Mesendoderm (in vitro differentiated cells): ENCODE measurements around the gene LIMA1.

ENCODE experiments used
- DNase-seq: peaks from one replicate; pipeline ENCODE4 v3.0.0; 2013
- H2AK5ac ChIP-seq: 2 replicates; pipeline ENCODE4 v1.6.1; 2013; ENCODE audit warnings: low read length, inconsistent platforms
- H2BK120ac ChIP-seq: 2 replicates; pipeline ENCODE4 v1.6.1; 2013; ENCODE audit warnings: low read depth, mild to moderate bottlenecking, low read length, moderate library complexity, mixed read lengths
- H2BK15ac ChIP-seq: replicated peaks from 2 replicates; pipeline ENCODE4 v1.6.1; 2013; ENCODE audit warnings: low read depth, mild to moderate bottlenecking, moderate library complexity
- H2BK5ac ChIP-seq: 2 replicates; pipeline ENCODE4 v1.6.1; 2013; ENCODE audit warnings: low read length, inconsistent platforms
- H3K18ac ChIP-seq: 2 replicates; pipeline ENCODE4 v1.6.1; 2013; ENCODE audit warnings: mild to moderate bottlenecking, low read length, mixed read lengths
- H3K23ac ChIP-seq: one replicate; pipeline ENCODE4 v1.6.1; 2013; ENCODE audit warnings: low read length
- H3K27ac ChIP-seq: 2 replicates; pipeline ENCODE4 v1.5.1; 2013; ENCODE audit warnings: low read depth, mild to moderate bottlenecking, inconsistent platforms, low read length, moderate library complexity
- H3K27me3 ChIP-seq: 2 replicates; pipeline ENCODE4 v1.6.1; 2013; ENCODE audit warnings: low read length, control low read depth, mild to moderate bottlenecking, inconsistent platforms; ENCODE audit not compliant: insufficient read depth, poor library complexity
- H3K36me3 ChIP-seq: 2 replicates; pipeline ENCODE4 v1.6.1; 2013; ENCODE audit warnings: low read length, inconsistent platforms; ENCODE audit not compliant: control insufficient read depth, insufficient read depth
- H3K4ac ChIP-seq: one replicate; pipeline ENCODE4 v1.6.1; 2013; ENCODE audit warnings: low read depth, mild to moderate bottlenecking, low read length, moderate library complexity
- H3K4me1 ChIP-seq: 2 replicates; pipeline ENCODE4 v1.6.1; 2013; ENCODE audit warnings: low read depth, low read length, inconsistent platforms; ENCODE audit not compliant: control insufficient read depth
- H3K4me2 ChIP-seq: 2 replicates; pipeline ENCODE4 v1.6.1; 2013; ENCODE audit warnings: low read length
- H3K4me3 ChIP-seq: 2 replicates; pipeline ENCODE4 v1.5.1; 2013; ENCODE audit warnings: mild to moderate bottlenecking, low read length
- H3K56ac ChIP-seq: one replicate; pipeline ENCODE4 v1.6.1; 2013; ENCODE audit warnings: low read length
- H3K79me1 ChIP-seq: 2 replicates; pipeline ENCODE4 v1.6.1; 2013; ENCODE audit warnings: low read length, inconsistent platforms
- H3K79me2 ChIP-seq: 2 replicates; pipeline ENCODE4 v1.6.1; 2013; ENCODE audit warnings: mild to moderate bottlenecking, low read length; ENCODE audit not compliant: control insufficient read depth, insufficient read depth
- H3K9ac ChIP-seq: 2 replicates; pipeline ENCODE4 v1.6.1; 2013; ENCODE audit warnings: low read length, inconsistent platforms
- H4K5ac ChIP-seq: one replicate; pipeline ENCODE4 v1.6.1; 2013; ENCODE audit warnings: low read length
- H4K8ac ChIP-seq: one replicate; pipeline ENCODE4 v1.6.1; 2013; ENCODE audit warnings: low read depth, mild to moderate bottlenecking, control low read depth, low read length, moderate library complexity
- WGBS: extraction: QIAGEN DNeasy Blood & Tissue Kit; methylation state at CpG from one replicate; pipeline ENCODE4 v1.1.7; 2013; ENCODE audit warnings: low lambda C conversion rate, missing lambda C conversion rate; ENCODE audit not compliant: insufficient coverage; ENCODE audit errors: extremely low coverage; 5-methylcytosine and 5-hydroxymethylcytosine counted together

LIMA1 gene

DNA sequence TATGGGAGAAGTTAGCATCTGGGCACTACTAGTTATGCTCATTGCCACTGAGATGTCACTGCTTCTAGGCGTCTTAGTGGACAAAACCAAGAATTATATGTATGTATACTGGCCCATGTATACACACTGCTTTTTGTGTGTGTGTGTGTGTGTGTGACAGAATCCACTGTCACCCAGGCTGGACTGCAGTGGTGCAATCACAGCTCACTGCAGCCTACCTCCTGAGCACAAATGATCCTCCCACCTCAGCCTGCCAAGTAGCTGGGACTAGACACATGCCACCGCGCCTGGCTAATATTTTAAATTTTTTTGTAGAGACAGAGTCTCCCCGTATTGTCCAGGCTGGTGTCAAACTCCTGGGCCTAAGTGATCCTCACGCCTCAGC, 25.2 kb downstream of the LIMA1 start:
- no peak for DNase-seq
- no CpG with 5 or more reads among the region's 5 CpGs for WGBS
- no peak overlapping the region for H2BK15ac ChIP-seq
- no peaks in the 10 kb centered on the region for H3K36me3 ChIP-seq
- no peak overlapping the region for H4K5ac ChIP-seq
- H3K79me2 ChIP-seq = no peaks in the 10 kb centered on the region
- H3K9ac ChIP-seq = no peak overlapping the region
- no peak overlapping the region for H2AK5ac ChIP-seq
- H3K18ac ChIP-seq = no peak overlapping the region
- no peak overlapping the region for H3K27ac ChIP-seq
- H4K8ac ChIP-seq = no peak overlapping the region
- H2BK5ac ChIP-seq = no peak overlapping the region
- no peaks in the 10 kb centered on the region for H3K27me3 ChIP-seq
- no peak overlapping the region for H2BK120ac ChIP-seq
- H3K79me1 ChIP-seq = no peaks in the 10 kb centered on the region
- H3K4ac ChIP-seq = no peak overlapping the region
- H3K56ac ChIP-seq = no peak overlapping the region
- no peaks in the 10 kb centered on the region for H3K4me1 ChIP-seq
- H3K4me3 ChIP-seq = no peak overlapping the region
- H3K4me2 ChIP-seq = no peak overlapping the region
- H3K23ac ChIP-seq = no peak overlapping the region

DNA sequence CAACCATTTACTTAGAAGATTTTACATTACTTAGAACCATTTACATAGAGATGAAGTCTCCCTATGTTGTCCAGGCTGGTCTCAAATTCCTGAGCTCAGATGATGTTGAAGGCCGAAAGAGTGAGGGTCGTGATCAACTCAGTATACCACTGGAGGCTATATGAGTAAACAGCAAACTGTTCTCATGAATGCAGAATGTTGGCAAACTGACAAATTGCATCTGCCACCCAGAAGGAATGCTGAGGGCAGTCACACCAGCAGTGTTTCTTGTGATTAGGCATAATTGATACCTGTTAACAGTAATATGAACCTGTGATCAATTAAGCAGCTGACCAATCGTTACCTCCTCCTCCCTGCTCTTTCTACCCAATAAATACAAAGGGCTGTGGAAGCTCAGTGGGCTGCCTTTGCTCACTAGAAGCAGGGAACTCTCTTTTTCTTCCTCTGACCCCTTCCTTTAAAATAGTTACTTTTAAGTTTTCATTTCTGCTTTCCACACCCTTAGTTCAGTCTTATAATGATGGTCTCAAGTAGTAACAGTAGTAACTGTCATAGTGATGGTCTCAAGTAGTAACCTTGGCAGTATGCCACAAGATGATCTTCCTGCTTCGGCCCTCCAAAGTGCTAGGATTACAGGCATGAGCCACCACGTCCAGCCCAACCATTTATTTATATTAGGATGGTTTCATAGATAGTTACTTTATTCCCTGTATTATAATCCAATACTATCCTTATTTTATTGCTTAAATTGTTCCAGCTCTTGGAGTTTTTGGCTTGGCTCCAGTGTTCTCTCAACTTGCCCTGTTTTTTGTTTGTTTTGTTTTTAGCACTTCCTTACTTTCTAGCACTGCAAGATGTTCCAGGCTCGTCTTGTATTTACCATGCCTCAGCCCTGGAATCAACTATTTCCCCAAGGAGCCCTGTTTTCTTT, 25.8 kb downstream of the LIMA1 start:
- H2BK120ac ChIP-seq = no peak overlapping the region
- no peak overlapping the region for H3K4me3 ChIP-seq
- H4K8ac ChIP-seq = no peak overlapping the region
- no peak overlapping the region for H4K5ac ChIP-seq
- H3K56ac ChIP-seq = no peak overlapping the region
- H3K27me3 ChIP-seq = no peaks in the 10 kb centered on the region
- H3K79me1 ChIP-seq = no peaks in the 10 kb centered on the region
- H3K4me1 ChIP-seq = no peaks in the 10 kb centered on the region
- DNase-seq = no peak
- H2BK5ac ChIP-seq = no peak overlapping the region
- no peaks in the 10 kb centered on the region for H3K36me3 ChIP-seq
- H3K79me2 ChIP-seq = no peaks in the 10 kb centered on the region
- H3K23ac ChIP-seq = no peak overlapping the region
- no peak overlapping the region for H3K27ac ChIP-seq
- H2AK5ac ChIP-seq = no peak overlapping the region
- H2BK15ac ChIP-seq = no peak overlapping the region
- no CpG with 5 or more reads among the region's 6 CpGs for WGBS
- H3K4ac ChIP-seq = no peak overlapping the region
- H3K18ac ChIP-seq = no peak overlapping the region
- H3K9ac ChIP-seq = no peak overlapping the region
- H3K4me2 ChIP-seq = no peak overlapping the region

DNA sequence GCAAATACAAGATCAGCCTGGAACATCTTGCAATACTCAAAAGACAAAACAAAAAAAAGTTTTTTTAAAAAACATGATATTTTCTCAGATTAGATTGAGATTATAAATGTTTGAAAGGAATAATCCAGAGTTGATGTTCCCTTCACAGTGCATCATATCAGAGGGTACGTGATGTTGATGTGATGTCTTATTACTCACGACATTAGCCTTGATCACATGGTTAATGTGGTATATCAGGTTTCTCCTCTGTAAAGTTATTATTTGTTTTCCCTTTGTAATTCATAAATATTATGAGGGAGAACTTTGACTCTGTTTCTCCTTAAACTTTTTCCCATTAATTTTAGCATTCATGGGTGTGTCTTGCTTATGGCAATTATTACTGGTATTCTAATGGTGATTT, 26.6 kb downstream of the LIMA1 start:
- no peak for DNase-seq
- Histone ChIP-seq H3K79me1 (no peaks in the 10 kb centered on the region), H3K27ac (no peak overlapping the region), H3K9ac (no peak overlapping the region), H4K5ac (no peak overlapping the region), H2BK5ac (no peak overlapping the region), H2BK15ac (no peak overlapping the region), H2AK5ac (no peak overlapping the region), H3K56ac (no peak overlapping the region), H3K4ac (no peak overlapping the region), H3K79me2 (no peaks in the 10 kb centered on the region), H2BK120ac (no peak overlapping the region), H3K27me3 (no peaks in the 10 kb centered on the region), H3K4me2 (no peak overlapping the region), H3K4me3 (no peak overlapping the region), H4K8ac (no peak overlapping the region), H3K18ac (no peak overlapping the region), H3K4me1 (no peaks in the 10 kb centered on the region), H3K36me3 (no peaks in the 10 kb centered on the region), H3K23ac (no peak overlapping the region)
- no CpG with 5 or more reads among the region's 2 CpGs for WGBS

DNA sequence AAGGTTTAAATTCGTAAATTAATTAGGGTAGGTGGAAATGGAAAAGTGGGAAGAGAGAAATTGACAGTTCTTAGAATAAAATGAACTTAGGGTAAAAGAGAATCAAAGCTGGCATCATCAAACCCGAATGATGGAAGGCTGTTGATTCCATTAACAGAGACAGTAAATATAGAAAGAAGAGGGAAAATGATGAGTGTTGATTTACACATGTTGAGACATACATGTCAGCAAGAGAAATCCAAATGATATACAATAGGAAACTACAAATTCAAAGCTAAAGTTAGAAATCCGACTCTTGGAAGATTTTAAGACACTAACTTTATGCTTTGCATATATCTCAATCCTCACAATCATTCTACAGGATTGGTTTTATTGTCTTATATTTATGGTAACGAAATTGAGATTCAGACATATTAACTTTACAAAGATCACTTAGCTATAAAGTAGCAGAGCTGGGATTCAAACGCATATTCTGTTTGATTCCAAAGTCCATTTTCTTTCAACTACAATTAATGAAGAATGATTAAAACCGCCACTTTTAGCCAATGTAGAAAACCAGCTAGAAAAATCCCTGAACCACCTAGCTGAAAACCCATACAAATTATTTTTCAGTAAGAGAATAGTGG, 30.2 kb downstream of the LIMA1 start:
- Histone ChIP-seq H3K18ac (no peak overlapping the region), H3K4me1 (no peaks in the 10 kb centered on the region), H3K27ac (no peak overlapping the region), H3K4me3 (no peak overlapping the region), H3K36me3 (no peaks in the 10 kb centered on the region), H2AK5ac (no peak overlapping the region), H3K79me1 (no peaks in the 10 kb centered on the region), H3K27me3 (no peaks in the 10 kb centered on the region), H2BK15ac (no peak overlapping the region), H3K9ac (no peak overlapping the region), H3K4ac (no peak overlapping the region), H2BK5ac (no peak overlapping the region), H3K56ac (no peak overlapping the region), H3K4me2 (no peak overlapping the region), H3K23ac (no peak overlapping the region), H4K8ac (no peak overlapping the region), H3K79me2 (no peaks in the 10 kb centered on the region), H2BK120ac (no peak overlapping the region), H4K5ac (no peak overlapping the region)
- 100% methylated on average over 1 of the region's 6 CpGs for WGBS
- DNase-seq = no peak

DNA sequence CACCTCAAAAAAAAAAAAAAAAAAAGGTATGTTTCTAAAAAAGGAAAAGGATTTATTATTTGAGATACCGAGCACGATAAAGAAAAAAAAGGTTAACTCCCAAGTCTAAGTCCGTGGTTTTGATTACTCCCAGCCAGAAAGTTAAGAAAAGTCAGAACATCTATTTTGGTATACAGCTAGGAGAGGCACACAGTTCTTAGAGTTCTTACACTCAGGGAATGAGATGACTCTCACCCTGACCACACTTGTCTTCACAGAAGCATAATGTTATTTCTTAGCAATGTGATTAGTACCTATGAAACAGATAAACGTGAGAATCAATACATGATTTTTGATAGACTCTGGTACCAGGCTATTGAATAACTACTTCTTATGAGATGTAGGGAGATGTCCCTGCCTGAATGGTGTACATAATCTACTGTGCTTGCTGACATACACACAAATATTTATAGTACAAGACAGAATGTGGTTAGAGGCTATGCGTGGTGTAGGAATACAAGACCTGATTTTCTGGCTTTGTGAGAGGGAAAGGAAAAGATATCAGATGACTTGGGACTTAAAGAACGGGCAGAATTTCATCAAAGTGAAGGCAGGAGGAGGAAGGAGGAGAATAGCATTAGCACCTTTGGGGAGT, 31.6 kb downstream of the LIMA1 start:
- Histone ChIP-seq H3K79me2 (no peaks in the 10 kb centered on the region), H3K56ac (no peak overlapping the region), H3K9ac (no peak overlapping the region), H2BK15ac (no peak overlapping the region), H2AK5ac (no peak overlapping the region), H4K8ac (no peak overlapping the region), H3K4ac (no peak overlapping the region), H3K79me1 (no peaks in the 10 kb centered on the region), H3K4me3 (no peak overlapping the region), H3K4me2 (no peak overlapping the region), H3K27ac (no peak overlapping the region), H4K5ac (no peak overlapping the region), H3K36me3 (no peaks in the 10 kb centered on the region), H3K23ac (no peak overlapping the region), H2BK120ac (no peak overlapping the region), H3K4me1 (no peaks in the 10 kb centered on the region), H3K18ac (no peak overlapping the region), H3K27me3 (no peaks in the 10 kb centered on the region), H2BK5ac (no peak overlapping the region)
- DNase-seq = no peak
- WGBS = no CpG with 5 or more reads among the region's 6 CpGs
